Epithelial cell of prostate (primary cell): ENCODE measurements around the gene ZPBP.
A peak's percentile ranks its signal among the peaks of the same experiment; 100 is the strongest.

ENCODE experiments used
- DNase-seq: peaks from one replicate; pipeline ENCODE4 v3.0.0-alpha.2; 2011; ENCODE audit warnings: low read depth, low spot score
- H3K27ac ChIP-seq: fragments of 450-650 bp; 2 replicates; pipeline ENCODE4 v1.5.1; 2017; ENCODE audit warnings: mild to moderate bottlenecking

ZPBP gene

GRCh38 chr7:50092579-50093491 is at the start of gene ZPBP:
TSS of gene ZPBP (minus strand) at chr7:50093246. CDS start at chr7:50093194, 52 bp downstream.
- DNase-seq, result no peak
- H3K27ac ChIP-seq, result no peak within 1 kb of the TSS

- no peak overlapping the region for H3K27ac ChIP-seq
- DNase-seq, result no peak
Measured at GRCh38 chr7:50142425-50143017, 49.5 kb upstream of the ZPBP start.

GRCh38 chr7:50141854-50142253 is 48.8 kb upstream of the ZPBP start:
- DNase-seq, result no peak
- no peak overlapping the region for H3K27ac ChIP-seq

GRCh38 chr7:50141131-50141530 is 48.1 kb upstream of the ZPBP start:
- H3K27ac ChIP-seq, result no peak overlapping the region
- no peak for DNase-seq

- H3K27ac ChIP-seq, result no peak overlapping the region
- no peak for DNase-seq
Measured at GRCh38 chr7:50140688-50141087, 47.6 kb upstream of the ZPBP start.

GRCh38 chr7:50138101-50138500 is 45.1 kb upstream of the ZPBP start:
- DNase-seq, result no peak
- no peak overlapping the region for H3K27ac ChIP-seq

- H3K27ac ChIP-seq, result no peak overlapping the region
- no peak for DNase-seq
Measured at GRCh38 chr7:50125766-50126165, 32.7 kb upstream of the ZPBP start.

- DNase-seq, result no peak
- H3K27ac ChIP-seq, result no peak overlapping the region
Measured at GRCh38 chr7:50121286-50121685, 28.2 kb upstream of the ZPBP start.

GRCh38 chr7:50119815-50120637 is 27.0 kb upstream of the ZPBP start:
- no peak overlapping the region for H3K27ac ChIP-seq
- DNase-seq, result no peak

- H3K27ac ChIP-seq, result no peak overlapping the region
- no peak for DNase-seq
Measured at GRCh38 chr7:50112250-50112649, 19.2 kb upstream of the ZPBP start.

GRCh38 chr7:50101873-50102272 is 8.8 kb upstream of the ZPBP start:
- no peak overlapping the region for H3K27ac ChIP-seq
- DNase-seq, result no peak

- no peak overlapping the region for H3K27ac ChIP-seq
- no peak for DNase-seq
Measured at GRCh38 chr7:50095634-50096033, 2.6 kb upstream of the ZPBP start.

- no peak overlapping the region for H3K27ac ChIP-seq
- DNase-seq, result no peak
Measured at GRCh38 chr7:50088463-50089129, 4.5 kb downstream of the ZPBP start.

GRCh38 chr7:50085344-50085743 is 7.7 kb downstream of the ZPBP start:
- DNase-seq, result no peak
- H3K27ac ChIP-seq, result no peak overlapping the region

- DNase-seq, result no peak
- no peak overlapping the region for H3K27ac ChIP-seq
Measured at GRCh38 chr7:50073093-50073492, 20.0 kb downstream of the ZPBP start.

GRCh38 chr7:50069613-50070012 is 23.4 kb downstream of the ZPBP start:
- no peak for DNase-seq
- no peak overlapping the region for H3K27ac ChIP-seq

- DNase-seq, result peak; percentile 70
- H3K27ac ChIP-seq, result no peak overlapping the region
Measured at GRCh38 chr7:50068850-50069551, 24.0 kb downstream of the ZPBP start.

- no peak overlapping the region for H3K27ac ChIP-seq
- DNase-seq, result peak; percentile 12
Measured at GRCh38 chr7:50068026-50068425, 25.0 kb downstream of the ZPBP start.

- H3K27ac ChIP-seq, result no peak overlapping the region
- no peak for DNase-seq
Measured at GRCh38 chr7:50062951-50063350, 30.1 kb downstream of the ZPBP start.

- no peak for DNase-seq
- no peak overlapping the region for H3K27ac ChIP-seq
Measured at GRCh38 chr7:50056131-50056530, 36.9 kb downstream of the ZPBP start.
